Neural progenitor cell (in vitro differentiated cells): ENCODE measurements around the gene SPR. TPM values are rescaled to one million over a fixed set of nuclear protein-coding genes. Genes with fewer than 3 reads are reported as not detected.

ENCODE experiments used
- DNase-seq: peaks from one replicate; pipeline ENCODE4 v3.0.0-alpha.2; 2016; ENCODE audit warnings: low spot score
- H2AFZ ChIP-seq: fragments of 200-600 bp; sonication (generic); replicated peaks from 2 replicates; pipeline ENCODE4 v1.6.1; 2016; ENCODE audit warnings: antibody characterized with exemption
- H3F3A ChIP-seq: fragments of 200-600 bp; sonication (generic); 2 replicates; pipeline ENCODE4 v1.6.1; 2016; ENCODE audit warnings: antibody characterized with exemption, low read depth
- H3K27ac ChIP-seq: fragments of 200-600 bp; sonication (generic); 2 replicates; pipeline ENCODE4 v1.5.1; 2016; ENCODE audit warnings: mild to moderate bottlenecking
- H3K27me3 ChIP-seq: fragments of 200-600 bp; sonication (generic); 2 replicates; pipeline ENCODE4 v1.6.1; 2016; ENCODE audit warnings: mild to moderate bottlenecking, moderate library complexity
- H3K36me3 ChIP-seq: fragments of 200-600 bp; sonication (generic); 2 replicates; pipeline ENCODE4 v1.5.1; 2016
- H3K4me1 ChIP-seq: fragments of 200-600 bp; sonication (generic); 2 replicates; pipeline ENCODE4 v1.6.1; 2016; ENCODE audit warnings: mixed run types
- H3K4me2 ChIP-seq: fragments of 200-600 bp; sonication (generic); 2 replicates; pipeline ENCODE4 v1.6.1; 2016
- H3K4me3 ChIP-seq: fragments of 200-600 bp; sonication (generic); 2 replicates; pipeline ENCODE4 v1.5.1; 2016
- H3K79me2 ChIP-seq: fragments of 200-600 bp; sonication (generic); 2 replicates; pipeline ENCODE4 v1.6.1; 2016; ENCODE audit warnings: low read depth
- H3K9ac ChIP-seq: fragments of 200-600 bp; sonication (generic); 2 replicates; pipeline ENCODE4 v1.6.1; 2016
- H3K9me3 ChIP-seq: fragments of 200-600 bp; sonication (generic); 2 replicates; pipeline ENCODE4 v1.5.1; 2016; ENCODE audit warnings: low read depth
- H4K20me1 ChIP-seq: fragments of 200-600 bp; sonication (generic); 2 replicates; pipeline ENCODE4 v1.6.1; 2016; ENCODE audit warnings: low read depth
- H3K27ac Mint-ChIP-seq: 3 replicates; pipeline ENCODE4 v1.8.0; 2021; ENCODE audit warnings: mixed read lengths
- H3K27me3 Mint-ChIP-seq: 2 replicates; pipeline ENCODE4 v1.8.0; 2022; ENCODE audit warnings: low read depth, mild to moderate bottlenecking, inconsistent platforms, moderate library complexity, mixed read lengths; ENCODE audit not compliant: insufficient read depth
- H3K36me3 Mint-ChIP-seq: 3 replicates; pipeline ENCODE4 v1.8.0; 2021; ENCODE audit warnings: mixed read lengths
- H3K4me1 Mint-ChIP-seq: 3 replicates; pipeline ENCODE4 v1.8.0; 2021; ENCODE audit warnings: mixed read lengths
- H3K4me3 Mint-ChIP-seq: 3 replicates; pipeline ENCODE4 v1.8.0; 2021; ENCODE audit warnings: mild to moderate bottlenecking, moderate library complexity, mixed read lengths
- H3K9me3 Mint-ChIP-seq: 3 replicates; pipeline ENCODE4 v1.8.0; 2020; ENCODE audit warnings: mixed read lengths
- EZH2 ChIP-seq: fragments of 200-600 bp; sonication (generic); IDR thresholded peaks from 2 replicates; pipeline ENCODE4 v1.6.1; 2017; ENCODE audit warnings: antibody characterized with exemption, mild to moderate bottlenecking, moderate library complexity
- EZH2phosphoT487 ChIP-seq: fragments of 200-600 bp; sonication (generic); IDR thresholded peaks from 2 replicates; pipeline ENCODE4 v1.6.1; 2017; ENCODE audit warnings: antibody characterized with exemption
- total RNA-seq: library from RNA; depleted of rRNA; stranded (reverse); fragments of >200 nt; gene quantifications from 2 replicates; pipeline ENCODE4 v1.2.3, GENCODE V29; 2015; ENCODE audit warnings: low replicate concordance
- TF ChIP-seq, protein P1 (sequence below): fragments of 200-600 bp; sonication (generic); IDR thresholded peaks from 2 replicates; pipeline ENCODE4 v1.5.1; 2017; ENCODE audit warnings: antibody characterized with exemption, mild to moderate bottlenecking

SPR gene
- total RNA-seq, 1 donor from 2014 or later: 2.2 TPM

DNA sequence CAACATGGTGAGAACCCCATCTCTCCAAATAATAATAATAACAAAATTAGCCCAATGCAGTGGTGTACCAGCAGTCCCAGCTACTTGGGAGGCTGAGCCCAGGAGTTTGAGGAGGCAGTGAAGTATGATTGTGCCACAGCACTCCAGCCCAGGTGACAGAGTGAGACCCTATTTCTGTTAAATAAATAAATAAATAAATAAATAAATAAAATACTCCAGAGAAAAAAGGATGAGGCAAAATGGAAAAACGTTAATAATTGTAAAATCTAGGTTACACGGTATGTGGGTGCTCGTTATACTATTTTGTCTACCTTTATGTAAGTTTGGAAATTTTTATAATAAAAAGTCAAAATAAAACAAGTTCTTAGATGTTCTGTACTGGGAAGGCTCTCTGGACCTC, 21.5 kb downstream of the SPR start:
- peaks cover 46% of the 10 kb centered on the region for H3K27me3 Mint-ChIP-seq
- TF ChIP-seq, protein P1, sequence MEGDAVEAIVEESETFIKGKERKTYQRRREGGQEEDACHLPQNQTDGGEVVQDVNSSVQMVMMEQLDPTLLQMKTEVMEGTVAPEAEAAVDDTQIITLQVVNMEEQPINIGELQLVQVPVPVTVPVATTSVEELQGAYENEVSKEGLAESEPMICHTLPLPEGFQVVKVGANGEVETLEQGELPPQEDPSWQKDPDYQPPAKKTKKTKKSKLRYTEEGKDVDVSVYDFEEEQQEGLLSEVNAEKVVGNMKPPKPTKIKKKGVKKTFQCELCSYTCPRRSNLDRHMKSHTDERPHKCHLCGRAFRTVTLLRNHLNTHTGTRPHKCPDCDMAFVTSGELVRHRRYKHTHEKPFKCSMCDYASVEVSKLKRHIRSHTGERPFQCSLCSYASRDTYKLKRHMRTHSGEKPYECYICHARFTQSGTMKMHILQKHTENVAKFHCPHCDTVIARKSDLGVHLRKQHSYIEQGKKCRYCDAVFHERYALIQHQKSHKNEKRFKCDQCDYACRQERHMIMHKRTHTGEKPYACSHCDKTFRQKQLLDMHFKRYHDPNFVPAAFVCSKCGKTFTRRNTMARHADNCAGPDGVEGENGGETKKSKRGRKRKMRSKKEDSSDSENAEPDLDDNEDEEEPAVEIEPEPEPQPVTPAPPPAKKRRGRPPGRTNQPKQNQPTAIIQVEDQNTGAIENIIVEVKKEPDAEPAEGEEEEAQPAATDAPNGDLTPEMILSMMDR: no peak
- TF ChIP-seq EZH2phosphoT487 (no peak), EZH2 (no peak)
- Histone ChIP-seq H2AFZ (no peak overlapping the region), H3K4me1 (peaks cover 7% of the 10 kb centered on the region), H3K9me3 (no peaks in the 10 kb centered on the region), H3K4me2 (no peak overlapping the region), H3K27me3 (peaks cover 100% of the 10 kb centered on the region), H3K36me3 (no peaks in the 10 kb centered on the region), H4K20me1 (peaks cover 13% of the 10 kb centered on the region), H3K9ac (no peak overlapping the region), H3K79me2 (no peaks in the 10 kb centered on the region), H3F3A (peaks cover 7% of the 10 kb centered on the region), H3K4me3 (no peak overlapping the region), H3K27ac (no peak overlapping the region)
- H3K9me3 Mint-ChIP-seq: no peaks in the 10 kb centered on the region
- no peaks in the 10 kb centered on the region for H3K36me3 Mint-ChIP-seq
- DNase-seq: no peak
- H3K4me3 Mint-ChIP-seq: no peak overlapping the region
- no peaks in the 10 kb centered on the region for H3K4me1 Mint-ChIP-seq
- no peak overlapping the region for H3K27ac Mint-ChIP-seq

DNA sequence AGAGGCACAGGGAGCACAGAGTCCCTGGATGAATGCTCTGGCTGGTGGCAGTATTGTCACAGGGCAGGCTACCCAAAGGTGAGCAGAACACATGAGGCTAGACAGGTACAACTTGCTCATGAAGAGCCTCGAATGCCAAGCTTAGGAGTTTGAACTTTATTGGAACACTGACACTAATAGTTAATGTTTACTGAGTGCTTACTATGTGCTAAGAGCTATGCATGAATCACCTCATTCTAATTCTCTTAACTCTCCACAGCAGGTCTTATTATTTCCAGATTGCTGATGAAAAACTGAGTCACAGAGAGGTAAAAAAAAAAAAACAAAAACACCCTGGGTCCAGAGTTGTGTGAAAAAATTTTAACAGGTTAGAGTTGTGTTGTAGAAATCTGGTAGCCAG, 24.0 kb downstream of the SPR start:
- no peak for TF ChIP-seq EZH2phosphoT487
- TF ChIP-seq, protein P1: no peak
- no peak for TF ChIP-seq EZH2
- Histone ChIP-seq H4K20me1 (peaks cover 29% of the 10 kb centered on the region), H3K9me3 (no peaks in the 10 kb centered on the region), H3F3A (peaks cover 29% of the 10 kb centered on the region), H3K4me2 (no peak overlapping the region), H3K79me2 (no peaks in the 10 kb centered on the region), H3K36me3 (no peaks in the 10 kb centered on the region), H3K27ac (no peak overlapping the region), H2AFZ (no peak overlapping the region), H3K9ac (no peak overlapping the region), H3K27me3 (peaks cover 100% of the 10 kb centered on the region), H3K4me1 (peaks cover 26% of the 10 kb centered on the region), H3K4me3 (no peak overlapping the region)
- Mint-ChIP-seq H3K36me3 (no peaks in the 10 kb centered on the region), H3K4me3 (no peak overlapping the region), H3K4me1 (peaks cover 11% of the 10 kb centered on the region), H3K27ac (no peak overlapping the region), H3K27me3 (peaks cover 58% of the 10 kb centered on the region), H3K9me3 (no peaks in the 10 kb centered on the region)
- DNase-seq: no peak

DNA sequence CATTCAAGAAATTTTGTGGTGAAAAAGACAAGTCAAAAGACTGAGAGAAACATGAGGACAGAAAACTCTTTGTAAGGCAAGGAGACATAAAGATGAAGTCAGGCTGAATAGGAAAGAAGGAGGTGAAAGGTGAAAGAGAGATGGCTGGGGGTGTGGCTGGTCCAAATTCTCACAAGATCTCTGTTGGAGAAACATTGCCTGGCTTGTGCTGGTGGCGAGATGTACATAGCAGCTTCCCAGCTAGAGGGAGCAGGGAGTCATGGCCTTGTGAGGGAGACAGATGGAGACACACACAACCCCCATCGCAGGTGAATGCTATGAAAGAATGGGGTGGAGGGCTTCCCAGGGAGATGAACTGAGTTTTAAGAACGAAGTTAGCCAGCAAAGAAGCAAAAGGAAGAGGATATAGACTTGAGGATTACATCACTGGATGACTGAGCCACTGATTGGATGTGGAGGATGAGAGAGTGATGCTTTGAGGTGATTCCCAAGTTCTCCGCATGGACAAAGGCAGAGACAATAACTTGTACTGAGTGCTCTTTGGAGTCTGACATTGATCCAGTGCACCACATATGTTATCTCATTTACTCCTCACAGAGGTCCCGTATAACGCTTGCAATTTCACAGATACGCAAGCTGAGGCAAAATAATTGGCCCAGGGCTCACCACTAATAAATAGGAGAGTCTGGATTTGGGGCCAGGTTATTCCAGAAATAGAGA, 26.4 kb downstream of the SPR start:
- H2AFZ ChIP-seq: no peak overlapping the region
- Mint-ChIP-seq H3K4me1 (peaks cover 18% of the 10 kb centered on the region), H3K36me3 (no peaks in the 10 kb centered on the region), H3K27ac (no peak overlapping the region), H3K27me3 (peaks cover 65% of the 10 kb centered on the region), H3K4me3 (peak overlapping the region; percentile 1), H3K9me3 (no peaks in the 10 kb centered on the region)
- no peaks in the 10 kb centered on the region for H3K36me3 ChIP-seq
- H4K20me1 ChIP-seq: peaks cover 33% of the 10 kb centered on the region
- no peak for TF ChIP-seq EZH2
- TF ChIP-seq, protein P1: peak; percentile 28
- no peak for TF ChIP-seq EZH2phosphoT487
- peaks cover 35% of the 10 kb centered on the region for H3K4me1 ChIP-seq
- no peaks in the 10 kb centered on the region for H3K79me2 ChIP-seq
- peaks cover 32% of the 10 kb centered on the region for H3F3A ChIP-seq
- H3K27ac ChIP-seq: no peak overlapping the region
- H3K4me2 ChIP-seq: peak overlapping the region; percentile 91
- DNase-seq: peak; percentile 48
- no peaks in the 10 kb centered on the region for H3K9me3 ChIP-seq
- no peak overlapping the region for H3K4me3 ChIP-seq
- no peak overlapping the region for H3K9ac ChIP-seq
- peaks cover 100% of the 10 kb centered on the region for H3K27me3 ChIP-seq
